Astrocyte (in vitro differentiated cells and primary cell): ENCODE results near the gene MAP7D3.

ENCODE experiments used
- EZH2 ChIP-seq: IDR thresholded peaks from 2 replicates; pipeline ENCODE4 v1.6.1; 2012; ENCODE audit warnings: mild to moderate bottlenecking, low read length, inconsistent platforms; ENCODE audit not compliant: insufficient read depth
- TF ChIP-seq, protein P1 (sequence below): IDR thresholded peaks from 2 replicates; pipeline ENCODE4 v1.5.1; 2011; ENCODE audit warnings: low read depth, mild to moderate bottlenecking, inconsistent platforms, low read length, moderate library complexity; ENCODE audit not compliant: insufficient read depth

DNA sequence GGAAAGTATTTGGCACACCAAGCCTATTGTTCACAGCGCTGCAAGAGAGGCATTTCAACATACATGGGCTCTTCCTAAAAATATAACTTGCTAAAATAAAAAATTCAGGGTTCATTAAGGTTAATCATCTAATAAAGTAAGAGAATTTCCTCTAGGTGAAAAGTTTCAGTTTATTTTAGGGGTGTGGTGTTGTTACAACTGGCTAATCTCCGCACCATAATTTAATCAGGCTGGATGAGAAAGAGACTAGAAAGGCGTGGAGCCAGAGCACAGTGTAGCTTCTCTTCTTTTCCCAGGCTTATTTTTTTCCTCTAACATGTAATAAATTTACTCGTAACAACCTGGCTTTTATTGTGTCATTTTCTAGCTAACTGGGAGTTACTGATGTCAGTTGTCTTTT lies 56.0 kb downstream of the MAP7D3 start:
- TF ChIP-seq, protein P1, sequence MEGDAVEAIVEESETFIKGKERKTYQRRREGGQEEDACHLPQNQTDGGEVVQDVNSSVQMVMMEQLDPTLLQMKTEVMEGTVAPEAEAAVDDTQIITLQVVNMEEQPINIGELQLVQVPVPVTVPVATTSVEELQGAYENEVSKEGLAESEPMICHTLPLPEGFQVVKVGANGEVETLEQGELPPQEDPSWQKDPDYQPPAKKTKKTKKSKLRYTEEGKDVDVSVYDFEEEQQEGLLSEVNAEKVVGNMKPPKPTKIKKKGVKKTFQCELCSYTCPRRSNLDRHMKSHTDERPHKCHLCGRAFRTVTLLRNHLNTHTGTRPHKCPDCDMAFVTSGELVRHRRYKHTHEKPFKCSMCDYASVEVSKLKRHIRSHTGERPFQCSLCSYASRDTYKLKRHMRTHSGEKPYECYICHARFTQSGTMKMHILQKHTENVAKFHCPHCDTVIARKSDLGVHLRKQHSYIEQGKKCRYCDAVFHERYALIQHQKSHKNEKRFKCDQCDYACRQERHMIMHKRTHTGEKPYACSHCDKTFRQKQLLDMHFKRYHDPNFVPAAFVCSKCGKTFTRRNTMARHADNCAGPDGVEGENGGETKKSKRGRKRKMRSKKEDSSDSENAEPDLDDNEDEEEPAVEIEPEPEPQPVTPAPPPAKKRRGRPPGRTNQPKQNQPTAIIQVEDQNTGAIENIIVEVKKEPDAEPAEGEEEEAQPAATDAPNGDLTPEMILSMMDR, result no peak
- no peak for TF ChIP-seq EZH2
